Right lobe of liver (tissue), 4 donors: ENCODE measurements around the gene HTRA3.

Source experiments
- POLR2A ChIP-seq: fragments of 450-650 bp; IDR thresholded peaks from one replicate; pipeline ENCODE4 v1.6.1; 2017; ENCODE audit warnings: antibody characterized with exemption, mild to moderate bottlenecking
- TF ChIP-seq, protein P1 (sequence below), 4 donors: fragments of 200-600 bp in 3 of 4; fragments of 450-650 bp in 1 of 4; IDR thresholded peaks; one replicate each; pipeline versions ENCODE4 v1.5.1 to v1.8.0; 2016 to 2022; ENCODE audit warnings: antibody characterized with exemption in 4 of 4, mild to moderate bottlenecking in 2 of 4
- donor health status: DM: no; HTN: no; CAD: no.
- donor health status: DM: no; HTN: no; CAD: no.
- donor health status: DM: no; HTN: yes; CAD: no.

DNA sequence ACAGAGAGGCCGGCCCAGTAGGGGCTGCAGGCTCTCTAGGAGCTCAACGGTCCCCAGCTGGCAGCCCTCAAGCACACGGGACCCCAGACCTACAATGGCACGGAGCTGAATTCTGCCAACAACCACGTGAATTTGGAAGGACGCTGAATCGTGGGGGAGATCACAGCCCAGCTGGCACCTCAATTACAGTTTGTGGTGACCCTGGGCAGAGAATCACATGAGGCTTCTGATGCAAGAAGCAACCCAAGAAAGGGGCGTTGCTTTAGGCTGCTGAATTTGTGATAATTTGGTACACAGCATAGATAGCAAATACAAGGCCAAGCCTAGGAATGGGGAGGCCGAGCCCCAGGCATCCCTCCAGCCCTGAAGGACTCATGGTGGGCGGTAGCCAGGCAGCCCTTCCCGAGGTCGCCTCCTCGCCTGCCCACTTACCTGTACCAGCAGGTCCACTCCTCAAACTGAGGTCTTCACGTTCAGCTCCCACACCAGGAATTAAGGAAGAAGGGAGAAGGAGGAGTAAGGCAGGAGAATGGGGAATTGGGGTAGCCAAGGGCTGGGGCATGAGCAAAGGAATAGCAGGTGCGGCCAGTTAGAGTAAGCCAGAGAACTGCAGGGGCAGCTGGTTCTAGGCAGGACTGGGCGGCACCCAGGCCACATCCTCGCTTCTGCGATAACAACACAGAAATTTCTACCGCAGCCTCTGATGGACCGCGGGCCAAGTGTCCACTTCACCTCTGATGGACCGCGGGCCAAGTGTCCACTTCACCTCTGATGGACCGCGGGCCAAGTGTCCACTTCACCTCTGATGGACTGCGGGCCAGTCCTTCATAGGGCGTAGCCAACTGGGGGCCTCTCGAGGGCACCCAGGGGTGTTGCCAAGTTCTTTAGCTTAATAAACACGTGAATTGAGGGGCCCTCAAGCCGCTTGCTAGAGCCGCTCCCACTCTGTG lies 23.4 kb upstream of the HTRA3 start:
- TF ChIP-seq, protein P1, sequence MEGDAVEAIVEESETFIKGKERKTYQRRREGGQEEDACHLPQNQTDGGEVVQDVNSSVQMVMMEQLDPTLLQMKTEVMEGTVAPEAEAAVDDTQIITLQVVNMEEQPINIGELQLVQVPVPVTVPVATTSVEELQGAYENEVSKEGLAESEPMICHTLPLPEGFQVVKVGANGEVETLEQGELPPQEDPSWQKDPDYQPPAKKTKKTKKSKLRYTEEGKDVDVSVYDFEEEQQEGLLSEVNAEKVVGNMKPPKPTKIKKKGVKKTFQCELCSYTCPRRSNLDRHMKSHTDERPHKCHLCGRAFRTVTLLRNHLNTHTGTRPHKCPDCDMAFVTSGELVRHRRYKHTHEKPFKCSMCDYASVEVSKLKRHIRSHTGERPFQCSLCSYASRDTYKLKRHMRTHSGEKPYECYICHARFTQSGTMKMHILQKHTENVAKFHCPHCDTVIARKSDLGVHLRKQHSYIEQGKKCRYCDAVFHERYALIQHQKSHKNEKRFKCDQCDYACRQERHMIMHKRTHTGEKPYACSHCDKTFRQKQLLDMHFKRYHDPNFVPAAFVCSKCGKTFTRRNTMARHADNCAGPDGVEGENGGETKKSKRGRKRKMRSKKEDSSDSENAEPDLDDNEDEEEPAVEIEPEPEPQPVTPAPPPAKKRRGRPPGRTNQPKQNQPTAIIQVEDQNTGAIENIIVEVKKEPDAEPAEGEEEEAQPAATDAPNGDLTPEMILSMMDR (IDR thresholded peaks at IDR 0.05), result no peak
- no peak for TF ChIP-seq POLR2A
